Endodermal cell (in vitro differentiated cells): Measurements from ENCODE around the gene OTOG. TPM values are rescaled to one million over a fixed set of nuclear protein-coding genes. Genes with fewer than 3 reads are reported as not detected.

Experiments used
- DNase-seq: peaks from one replicate; pipeline ENCODE4 v3.0.0-alpha.2; 2017
- H3K27ac ChIP-seq: 2 replicates; pipeline ENCODE4 v1.5.1; 2013; ENCODE audit warnings: mild to moderate bottlenecking, low read depth, low read length, moderate library complexity
- H3K27me3 ChIP-seq: 2 replicates; pipeline ENCODE4 v1.6.1; 2013; ENCODE audit warnings: mild to moderate bottlenecking, low read length, moderate library complexity; ENCODE audit not compliant: insufficient read depth, control insufficient read depth, poor library complexity, severe bottlenecking
- H3K36me3 ChIP-seq: 2 replicates; pipeline ENCODE4 v1.7.0; 2013; ENCODE audit warnings: mild to moderate bottlenecking, low read length, moderate library complexity; ENCODE audit not compliant: control insufficient read depth, insufficient read depth
- H3K4me1 ChIP-seq: one replicate; pipeline ENCODE4 v1.7.0; 2013; ENCODE audit warnings: low read length; ENCODE audit not compliant: control insufficient read depth, insufficient read depth
- H3K4me3 ChIP-seq: 2 replicates; pipeline ENCODE4 v1.5.1; 2013; ENCODE audit warnings: mild to moderate bottlenecking, low read length, moderate library complexity
- H3K9ac ChIP-seq: 2 replicates; pipeline ENCODE4 v1.6.1; 2013; ENCODE audit warnings: mild to moderate bottlenecking, low read length, moderate library complexity; ENCODE audit not compliant: poor library complexity, severe bottlenecking; ENCODE audit errors: extremely low read depth
- H3K9me3 ChIP-seq: 2 replicates; pipeline ENCODE4 v1.6.1; 2013; ENCODE audit warnings: mild to moderate bottlenecking, low read length, moderate library complexity; ENCODE audit not compliant: control insufficient read depth
- H3K27ac Mint-ChIP-seq: 2 replicates; pipeline ENCODE4 v1.8.0; 2020; ENCODE audit warnings: mixed read lengths
- H3K27me3 Mint-ChIP-seq: 2 replicates; pipeline ENCODE4 v1.8.0; 2021; ENCODE audit warnings: mild to moderate bottlenecking, mixed read lengths; ENCODE audit not compliant: insufficient read depth
- H3K36me3 Mint-ChIP-seq: 2 replicates; pipeline ENCODE4 v1.8.0; 2020; ENCODE audit warnings: low read depth, mixed read lengths
- H3K4me1 Mint-ChIP-seq: 2 replicates; pipeline ENCODE4 v1.8.0; 2020; ENCODE audit warnings: mixed read lengths
- H3K4me3 Mint-ChIP-seq: 2 replicates; pipeline ENCODE4 v1.8.0; 2020; ENCODE audit warnings: mild to moderate bottlenecking, moderate library complexity, mixed read lengths
- H3K9me3 Mint-ChIP-seq: 2 replicates; pipeline ENCODE4 v1.8.0; 2020; ENCODE audit warnings: mild to moderate bottlenecking, mixed read lengths
- WGBS, 2 experiments: methylation state at CpG; one replicate each; pipeline versions ENCODE4 v1.1.5 to v1.1.7; 2013; ENCODE audit warnings: missing lambda C conversion rate in 2 of 2, mixed read lengths in 1 of 2; ENCODE audit not compliant: insufficient coverage in 1 of 2, insufficient read length in 1 of 2; 5-methylcytosine and 5-hydroxymethylcytosine counted together
- total RNA-seq, 2 donors: library from RNA; stranded (reverse); fragmentation: NEBNext Ultra II Directional in 1 of 2; extraction: Animal tissue kit (Norgen Biotek cat#: 25700) in 1 of 2; gene quantifications; 2 replicates in 1 of 2; 3 replicates in 1 of 2; pipeline ENCODE4 v1.2.1, GENCODE V29; 2021
- TF ChIP-seq, protein P1 (sequence below): fragments of 200-600 bp; sonication (generic); conservative IDR thresholded peaks from 2 replicates; pipeline ENCODE4 v1.5.0; 2021; ENCODE audit warnings: antibody characterized with exemption, mild to moderate bottlenecking

OTOG gene
- total RNA-seq, 2 donors from 2014 or later = 0.33 to 0.55 TPM

DNA sequence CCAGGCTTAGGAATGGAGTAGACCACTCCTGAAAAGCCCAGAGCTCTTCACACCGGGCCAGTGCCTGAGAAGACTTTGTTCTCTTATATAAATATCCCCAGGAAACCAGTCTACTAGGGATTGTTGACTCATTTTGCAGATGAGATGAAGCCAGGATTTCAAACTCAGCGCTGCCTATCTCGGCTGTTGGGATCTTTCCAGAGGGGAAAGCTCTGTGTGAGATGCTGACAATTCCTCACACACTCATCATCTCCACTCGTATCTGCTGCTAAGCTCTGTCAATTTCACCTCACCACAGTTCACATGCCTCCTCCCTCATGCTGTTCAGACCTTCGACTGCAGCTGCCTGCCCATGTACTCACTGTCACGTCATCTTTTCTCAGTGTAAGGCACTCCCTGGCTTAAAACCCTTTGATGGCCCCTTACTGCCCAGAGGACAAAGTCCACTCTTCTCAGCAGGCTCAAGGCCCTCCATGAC, 15.4 kb upstream of the OTOG start:
- no peaks in the 10 kb centered on the region for H3K27me3 ChIP-seq
- peaks cover 3% of the 10 kb centered on the region for H3K27me3 Mint-ChIP-seq
- H3K4me1 Mint-ChIP-seq = peaks cover 20% of the 10 kb centered on the region
- no peaks in the 10 kb centered on the region for H3K36me3 Mint-ChIP-seq
- no peak for DNase-seq
- H3K9ac ChIP-seq = no peak overlapping the region
- H3K36me3 ChIP-seq = no peaks in the 10 kb centered on the region
- H3K9me3 ChIP-seq = no peaks in the 10 kb centered on the region
- no peaks in the 10 kb centered on the region for H3K9me3 Mint-ChIP-seq
- TF ChIP-seq, protein P1, sequence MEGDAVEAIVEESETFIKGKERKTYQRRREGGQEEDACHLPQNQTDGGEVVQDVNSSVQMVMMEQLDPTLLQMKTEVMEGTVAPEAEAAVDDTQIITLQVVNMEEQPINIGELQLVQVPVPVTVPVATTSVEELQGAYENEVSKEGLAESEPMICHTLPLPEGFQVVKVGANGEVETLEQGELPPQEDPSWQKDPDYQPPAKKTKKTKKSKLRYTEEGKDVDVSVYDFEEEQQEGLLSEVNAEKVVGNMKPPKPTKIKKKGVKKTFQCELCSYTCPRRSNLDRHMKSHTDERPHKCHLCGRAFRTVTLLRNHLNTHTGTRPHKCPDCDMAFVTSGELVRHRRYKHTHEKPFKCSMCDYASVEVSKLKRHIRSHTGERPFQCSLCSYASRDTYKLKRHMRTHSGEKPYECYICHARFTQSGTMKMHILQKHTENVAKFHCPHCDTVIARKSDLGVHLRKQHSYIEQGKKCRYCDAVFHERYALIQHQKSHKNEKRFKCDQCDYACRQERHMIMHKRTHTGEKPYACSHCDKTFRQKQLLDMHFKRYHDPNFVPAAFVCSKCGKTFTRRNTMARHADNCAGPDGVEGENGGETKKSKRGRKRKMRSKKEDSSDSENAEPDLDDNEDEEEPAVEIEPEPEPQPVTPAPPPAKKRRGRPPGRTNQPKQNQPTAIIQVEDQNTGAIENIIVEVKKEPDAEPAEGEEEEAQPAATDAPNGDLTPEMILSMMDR = no peak
- H3K27ac Mint-ChIP-seq = no peak overlapping the region
- H3K4me1 ChIP-seq = peaks cover 14% of the 10 kb centered on the region
- H3K27ac ChIP-seq = no peak overlapping the region
- H3K4me3 Mint-ChIP-seq = no peak overlapping the region
- H3K4me3 ChIP-seq = no peak overlapping the region
- WGBS, 2 experiments = 83 to 90% methylated on average over 5 to 6 of the region's 6 CpGs

DNA sequence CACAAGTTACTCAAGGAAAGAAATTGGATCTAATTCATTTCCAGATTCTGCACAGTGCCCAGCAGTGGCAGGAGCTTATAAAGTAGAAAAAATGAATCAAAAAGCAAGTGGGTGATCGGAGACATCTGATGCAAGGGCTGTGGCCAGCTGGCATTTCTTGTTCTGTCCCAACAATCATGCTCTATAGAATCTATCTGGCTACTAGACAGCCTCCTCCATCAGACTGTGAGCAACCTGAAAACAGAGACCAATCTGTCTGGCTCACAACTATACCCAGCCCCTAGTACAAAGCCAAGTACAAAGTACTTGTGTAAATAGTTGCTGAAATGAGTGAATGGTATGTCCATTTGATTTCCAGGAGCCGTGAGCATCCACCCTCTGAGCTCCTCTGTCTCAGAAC, 14.3 kb upstream of the OTOG start:
- Histone ChIP-seq H3K27me3 (no peaks in the 10 kb centered on the region), H3K36me3 (no peaks in the 10 kb centered on the region), H3K9ac (no peak overlapping the region), H3K9me3 (no peaks in the 10 kb centered on the region), H3K27ac (no peak overlapping the region), H3K4me3 (no peak overlapping the region), H3K4me1 (peaks cover 14% of the 10 kb centered on the region)
- WGBS, 2 experiments = 87 to 100% methylated on average over 2 of the region's 2 CpGs
- H3K9me3 Mint-ChIP-seq = no peaks in the 10 kb centered on the region
- peaks cover 10% of the 10 kb centered on the region for H3K27me3 Mint-ChIP-seq
- DNase-seq = no peak
- H3K4me3 Mint-ChIP-seq = no peak overlapping the region
- no peaks in the 10 kb centered on the region for H3K36me3 Mint-ChIP-seq
- no peak overlapping the region for H3K27ac Mint-ChIP-seq
- TF ChIP-seq, protein P1 = no peak
- H3K4me1 Mint-ChIP-seq = peaks cover 20% of the 10 kb centered on the region

DNA sequence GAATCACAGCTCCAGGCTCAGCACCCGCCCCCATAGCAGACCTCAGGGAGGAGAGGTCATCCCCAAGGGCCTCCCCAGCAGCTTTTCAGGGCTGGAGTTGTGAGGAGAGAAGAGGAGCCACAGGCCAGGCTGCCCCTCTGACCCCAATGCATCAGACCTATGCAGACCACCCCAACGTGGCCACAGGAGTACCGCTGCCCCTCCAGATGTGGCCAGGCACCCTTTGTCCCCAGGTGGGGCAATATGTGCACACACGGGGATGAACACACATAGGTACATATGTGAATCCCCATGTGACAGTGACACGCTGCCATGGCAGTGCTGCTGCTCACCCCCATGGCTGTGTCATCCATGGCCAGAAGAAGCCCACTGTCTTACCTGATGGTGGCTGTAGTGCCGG, 13.7 kb upstream of the OTOG start:
- H3K27ac Mint-ChIP-seq = no peak overlapping the region
- H3K27me3 Mint-ChIP-seq = peaks cover 10% of the 10 kb centered on the region
- no peaks in the 10 kb centered on the region for H3K36me3 Mint-ChIP-seq
- WGBS, 2 experiments = 91 to 95% methylated on average over 5 of the region's 6 CpGs
- no peak overlapping the region for H3K27ac ChIP-seq
- H3K4me1 ChIP-seq = peaks cover 14% of the 10 kb centered on the region
- no peak overlapping the region for H3K9ac ChIP-seq
- H3K36me3 ChIP-seq = no peaks in the 10 kb centered on the region
- no peaks in the 10 kb centered on the region for H3K27me3 ChIP-seq
- no peak for DNase-seq
- H3K4me3 ChIP-seq = no peak overlapping the region
- H3K4me1 Mint-ChIP-seq = peaks cover 18% of the 10 kb centered on the region
- TF ChIP-seq, protein P1 = no peak
- no peak overlapping the region for H3K4me3 Mint-ChIP-seq
- H3K9me3 ChIP-seq = no peaks in the 10 kb centered on the region
- no peaks in the 10 kb centered on the region for H3K9me3 Mint-ChIP-seq
